ENCODE results near the gene DUSP8.

DUSP8 gene

DNA sequence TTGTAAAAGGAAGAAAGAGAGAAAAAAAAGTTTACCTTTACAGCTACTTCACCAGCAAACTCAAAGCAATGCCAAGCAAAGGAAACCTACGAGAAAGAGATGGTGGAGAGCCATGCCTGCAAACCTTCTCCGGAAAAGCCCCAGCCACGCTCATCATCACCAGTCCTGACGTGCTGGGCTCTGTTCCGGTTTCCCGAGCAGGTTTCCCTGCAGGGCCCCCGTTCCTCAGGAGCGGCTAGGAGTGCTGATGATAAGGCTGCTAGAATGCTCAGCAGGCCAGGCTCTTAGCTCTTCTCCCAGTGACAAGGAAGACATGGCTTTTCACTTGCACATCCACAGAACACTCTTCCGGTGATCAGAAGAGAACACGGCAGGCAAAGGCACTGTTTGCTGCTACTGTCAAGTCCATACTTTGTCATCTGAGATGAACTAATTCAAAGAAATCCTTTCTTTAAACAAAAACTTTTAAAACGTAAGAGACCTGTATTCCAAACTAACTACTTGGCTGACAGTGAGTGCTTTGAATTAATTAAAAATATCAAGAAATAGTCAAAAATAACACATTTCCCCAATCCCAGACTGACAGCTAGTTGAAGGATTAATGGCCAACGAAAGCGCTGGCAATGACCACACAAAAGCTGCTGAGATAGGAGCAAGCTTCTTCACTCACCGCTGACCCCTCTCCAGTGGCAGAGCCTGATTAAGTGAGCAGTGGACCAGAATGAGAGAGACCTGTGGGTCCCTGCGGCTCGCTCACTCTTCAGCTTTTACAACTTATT lies 35.8 kb downstream of the DUSP8 start:
- H3K4me3 ChIP-seq (ENCODE audit: low read depth, low read length): no peak overlapping the region
- TF ChIP-seq, protein P1, sequence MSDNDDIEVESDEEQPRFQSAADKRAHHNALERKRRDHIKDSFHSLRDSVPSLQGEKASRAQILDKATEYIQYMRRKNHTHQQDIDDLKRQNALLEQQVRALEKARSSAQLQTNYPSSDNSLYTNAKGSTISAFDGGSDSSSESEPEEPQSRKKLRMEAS (IDR thresholded peaks at IDR 0.05; ENCODE audit: low read depth, low read length): no peak
- no peak for TF ChIP-seq MYC (IDR thresholded peaks at IDR 0.05; ENCODE audit: low read depth, low read length)
- TF ChIP-seq POLR2A (IDR thresholded peaks at IDR 0.05; ENCODE audit: extremely low read depth, insufficient read length): no peak
- TF ChIP-seq, protein P2, sequence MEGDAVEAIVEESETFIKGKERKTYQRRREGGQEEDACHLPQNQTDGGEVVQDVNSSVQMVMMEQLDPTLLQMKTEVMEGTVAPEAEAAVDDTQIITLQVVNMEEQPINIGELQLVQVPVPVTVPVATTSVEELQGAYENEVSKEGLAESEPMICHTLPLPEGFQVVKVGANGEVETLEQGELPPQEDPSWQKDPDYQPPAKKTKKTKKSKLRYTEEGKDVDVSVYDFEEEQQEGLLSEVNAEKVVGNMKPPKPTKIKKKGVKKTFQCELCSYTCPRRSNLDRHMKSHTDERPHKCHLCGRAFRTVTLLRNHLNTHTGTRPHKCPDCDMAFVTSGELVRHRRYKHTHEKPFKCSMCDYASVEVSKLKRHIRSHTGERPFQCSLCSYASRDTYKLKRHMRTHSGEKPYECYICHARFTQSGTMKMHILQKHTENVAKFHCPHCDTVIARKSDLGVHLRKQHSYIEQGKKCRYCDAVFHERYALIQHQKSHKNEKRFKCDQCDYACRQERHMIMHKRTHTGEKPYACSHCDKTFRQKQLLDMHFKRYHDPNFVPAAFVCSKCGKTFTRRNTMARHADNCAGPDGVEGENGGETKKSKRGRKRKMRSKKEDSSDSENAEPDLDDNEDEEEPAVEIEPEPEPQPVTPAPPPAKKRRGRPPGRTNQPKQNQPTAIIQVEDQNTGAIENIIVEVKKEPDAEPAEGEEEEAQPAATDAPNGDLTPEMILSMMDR (IDR thresholded peaks at IDR 0.05; ENCODE audit: low read depth, low read length): no peak
- DNase-seq (ENCODE audit: low read depth): no peak

DNA sequence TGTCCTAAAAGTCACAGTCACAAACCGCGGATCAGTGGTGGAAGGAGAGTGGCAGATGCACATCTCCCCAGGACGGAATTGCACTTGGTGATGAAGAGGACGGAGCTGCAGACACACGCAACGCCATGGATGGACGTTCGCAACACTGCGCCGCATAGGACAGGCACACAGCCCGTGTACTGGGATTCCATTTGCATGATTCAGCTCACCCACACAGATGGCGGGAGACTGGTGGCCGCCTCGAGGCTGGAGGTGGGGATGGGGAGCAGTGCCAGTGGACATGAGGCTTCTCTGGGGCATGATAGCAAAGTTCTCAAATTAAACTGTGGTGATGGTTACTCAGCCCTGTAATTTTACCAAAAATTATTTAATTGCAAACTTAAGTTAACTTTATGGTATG lies 37.4 kb downstream of the DUSP8 start:
- no peak overlapping the region for H3K4me3 ChIP-seq (ENCODE audit: low read depth, low read length)
- no peak for DNase-seq (ENCODE audit: low read depth)
- TF ChIP-seq MYC (IDR thresholded peaks at IDR 0.05; ENCODE audit: low read depth, low read length) (no peak), POLR2A (IDR thresholded peaks at IDR 0.05; ENCODE audit: extremely low read depth, insufficient read length) (no peak)
- TF ChIP-seq, protein P1 (IDR thresholded peaks at IDR 0.05; ENCODE audit: low read depth, low read length): no peak
- TF ChIP-seq, protein P2 (IDR thresholded peaks at IDR 0.05; ENCODE audit: low read depth, low read length): no peak

DNA sequence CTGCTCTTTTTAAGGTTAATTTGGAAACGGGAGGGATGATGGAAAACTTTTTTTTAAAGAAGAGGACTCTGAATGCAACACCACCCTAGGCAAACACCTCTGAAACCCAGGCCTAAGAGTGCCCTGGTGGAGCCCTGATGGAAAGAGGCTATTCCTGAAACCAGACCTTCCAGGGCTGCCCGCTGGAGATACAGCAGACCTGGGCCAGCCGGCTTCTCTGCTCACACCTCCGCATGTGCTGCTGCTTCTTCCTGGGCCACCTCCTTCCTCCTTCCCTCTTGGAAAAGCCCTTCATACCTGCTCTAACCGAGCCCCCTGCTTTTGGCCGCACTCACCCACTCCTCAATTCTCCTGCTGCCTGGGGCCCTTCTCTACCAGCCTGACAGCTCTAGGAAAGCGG lies 37.9 kb downstream of the DUSP8 start:
- TF ChIP-seq, protein P1 (IDR thresholded peaks at IDR 0.05; ENCODE audit: low read depth, low read length): no peak
- TF ChIP-seq POLR2A (IDR thresholded peaks at IDR 0.05; ENCODE audit: extremely low read depth, insufficient read length) (no peak), MYC (IDR thresholded peaks at IDR 0.05; ENCODE audit: low read depth, low read length) (no peak)
- TF ChIP-seq, protein P2 (IDR thresholded peaks at IDR 0.05; ENCODE audit: low read depth, low read length): no peak
- DNase-seq (ENCODE audit: low read depth): no peak

DNA sequence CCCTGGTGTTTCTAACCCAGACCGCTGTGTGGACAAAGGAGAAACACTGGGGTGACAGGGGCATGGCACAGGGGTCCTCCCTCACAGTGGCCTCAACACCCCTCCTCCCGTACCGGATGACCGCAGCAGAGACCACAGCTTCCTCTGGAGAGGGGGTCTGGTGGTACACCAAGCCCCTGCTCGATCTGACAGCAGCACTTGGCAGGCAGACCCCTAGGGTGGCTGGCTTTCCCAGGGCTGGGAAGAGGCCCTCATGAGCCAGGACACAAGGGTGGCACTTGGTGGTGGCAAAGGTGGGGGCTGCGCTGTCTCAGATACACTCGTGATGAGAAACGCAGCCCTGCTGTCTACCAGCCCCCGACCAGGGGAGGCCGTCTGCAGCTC lies 38.7 kb downstream of the DUSP8 start:
- TF ChIP-seq MYC (IDR thresholded peaks at IDR 0.05; ENCODE audit: low read depth, low read length): no peak
- TF ChIP-seq, protein P2 (IDR thresholded peaks at IDR 0.05; ENCODE audit: low read depth, low read length): no peak
- TF ChIP-seq, protein P1 (IDR thresholded peaks at IDR 0.05; ENCODE audit: low read depth, low read length): no peak
- no peak for TF ChIP-seq POLR2A (IDR thresholded peaks at IDR 0.05; ENCODE audit: extremely low read depth, insufficient read length)
- DNase-seq (ENCODE audit: low read depth): no peak
- no peak overlapping the region for H3K4me3 ChIP-seq (ENCODE audit: low read depth, low read length)

More for the DNA sequence above, 37.9 kb downstream of the DUSP8 start:
- H3K4me3 ChIP-seq (ENCODE audit: low read depth, low read length): no peak overlapping the region

DNA sequence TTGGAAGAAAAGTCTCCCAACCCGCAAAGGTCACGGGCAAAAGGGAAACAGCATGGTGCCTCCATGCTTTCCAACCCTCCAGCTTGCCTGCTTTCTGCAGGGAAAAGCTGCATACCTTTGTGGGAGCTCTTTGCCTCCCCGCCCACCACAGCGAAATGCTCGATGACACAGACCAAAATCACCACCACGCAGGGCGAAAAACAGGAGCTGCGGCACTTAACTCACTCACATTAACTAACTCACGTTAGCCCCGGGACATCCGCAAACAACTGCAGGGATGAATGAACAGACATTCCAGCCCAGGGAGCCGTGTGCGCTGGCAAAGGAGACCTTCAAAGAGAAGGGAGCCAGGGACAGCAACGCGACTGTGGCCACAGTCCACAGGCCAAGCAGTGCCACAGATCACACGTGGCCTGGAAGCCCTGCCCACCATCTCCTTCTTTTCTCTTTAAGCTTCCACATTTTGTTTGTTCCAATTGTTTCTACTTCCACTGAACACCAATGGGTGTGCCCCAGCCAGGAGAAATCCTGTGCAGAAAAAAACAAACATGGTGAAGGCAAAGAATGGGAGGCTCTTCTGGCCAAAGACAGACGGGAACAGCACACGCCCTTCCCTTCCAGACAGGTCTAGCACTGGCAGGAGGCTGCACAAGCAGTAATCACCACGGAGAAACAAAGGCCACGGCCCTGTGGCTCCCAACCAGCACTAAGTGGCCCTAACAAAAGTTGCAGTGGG lies 39.3 kb downstream of the DUSP8 start:
- no peak for DNase-seq (ENCODE audit: low read depth)
- TF ChIP-seq POLR2A (IDR thresholded peaks at IDR 0.05; ENCODE audit: extremely low read depth, insufficient read length) (no peak), MYC (IDR thresholded peaks at IDR 0.05; ENCODE audit: low read depth, low read length) (no peak)
- TF ChIP-seq, protein P1 (IDR thresholded peaks at IDR 0.05; ENCODE audit: low read depth, low read length): no peak
- TF ChIP-seq, protein P2 (IDR thresholded peaks at IDR 0.05; ENCODE audit: low read depth, low read length): no peak
- H3K4me3 ChIP-seq (ENCODE audit: low read depth, low read length): no peak overlapping the region

Measured in NB4 (cell line).